SH-SY5Y (cell line): ENCODE results near the gene PDE4B.

Experiments
- GATA2 ChIP-seq: IDR thresholded peaks from 2 replicates; pipeline ENCODE4 v1.6.1; 2011; ENCODE audit warnings: mild to moderate bottlenecking, low read depth, low read length
- GATA3 ChIP-seq: IDR thresholded peaks from 2 replicates; pipeline ENCODE4 v1.6.1; 2011; ENCODE audit warnings: low read depth, mild to moderate bottlenecking, low read length, moderate library complexity

Gene PDE4B

DNA sequence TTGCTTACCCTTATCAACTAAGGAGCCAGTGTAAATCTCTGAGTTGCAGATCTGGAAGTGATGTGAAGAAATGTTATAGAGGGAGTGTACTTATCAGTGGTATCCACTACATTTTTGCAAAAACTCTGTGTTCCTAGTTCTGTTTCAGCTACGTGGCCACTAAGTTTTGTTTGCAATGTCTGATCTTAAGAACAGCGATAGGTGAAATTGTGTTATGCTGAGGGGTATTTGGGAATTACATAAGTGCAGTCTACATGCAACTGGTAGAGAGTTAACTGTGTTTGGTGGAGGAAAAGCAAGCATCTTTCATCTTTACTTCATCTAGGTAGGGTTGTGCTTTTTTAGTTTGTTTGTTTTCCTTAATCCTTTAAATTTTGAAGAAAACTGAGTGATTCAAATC lies 542.4 kb downstream of the PDE4B start:
- TF ChIP-seq GATA3 (no peak), GATA2 (no peak)

DNA sequence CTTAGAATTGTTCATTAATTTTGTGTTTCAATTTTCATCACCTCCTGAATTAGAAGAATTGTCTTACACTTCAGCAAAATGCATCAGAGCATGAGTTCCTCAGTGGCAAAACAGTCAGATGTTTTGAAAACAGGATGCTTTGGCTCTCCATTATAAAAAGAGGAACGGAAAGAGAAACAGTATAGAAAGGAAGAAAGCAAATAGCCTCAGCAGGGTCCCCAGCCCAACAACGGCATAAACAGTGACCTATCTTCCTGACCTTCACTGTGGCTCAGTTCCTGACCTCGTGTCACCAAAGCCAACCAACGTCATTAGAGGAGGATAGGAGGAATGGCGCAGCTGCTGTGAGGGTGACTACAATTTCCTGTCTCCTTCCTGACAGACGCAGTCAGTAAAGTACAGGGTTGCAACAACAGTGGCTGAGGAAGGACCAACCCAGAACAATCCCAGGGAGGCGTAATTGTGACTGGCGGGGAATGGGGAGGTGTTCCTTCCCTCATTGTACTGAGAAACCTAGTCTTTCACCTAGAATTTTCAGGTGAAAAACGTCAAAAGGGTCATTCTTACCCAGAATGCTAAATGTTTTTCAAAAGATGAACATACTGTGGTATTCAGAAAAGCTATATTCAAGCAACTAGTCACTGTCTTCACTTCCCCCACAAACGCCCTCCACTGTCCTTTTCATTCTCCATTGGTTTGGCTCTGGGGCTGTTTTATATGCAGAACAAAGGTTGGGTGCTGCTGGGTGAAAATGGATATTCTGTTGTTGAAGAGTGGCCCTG lies 543.4 kb downstream of the PDE4B start:
- no peak for TF ChIP-seq GATA2
- TF ChIP-seq GATA3: no peak

DNA sequence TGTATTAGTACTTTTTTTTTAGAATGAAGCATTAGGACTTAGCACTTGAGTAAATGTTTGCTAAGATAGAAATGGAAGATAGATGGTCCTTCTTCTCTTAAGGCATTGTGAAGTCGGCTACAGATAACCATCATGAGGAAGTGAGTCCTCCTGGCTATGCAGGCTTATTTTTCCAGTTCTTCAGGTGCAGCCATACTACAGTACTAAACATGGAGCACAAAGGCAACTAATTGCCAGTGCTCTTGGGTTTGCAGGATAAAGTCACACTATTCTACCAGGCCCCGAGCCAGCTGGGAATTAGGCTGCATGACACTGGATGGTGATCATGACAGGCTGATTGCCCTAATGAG lies 543.9 kb downstream of the PDE4B start:
- TF ChIP-seq GATA2 (no peak), GATA3 (no peak)

DNA sequence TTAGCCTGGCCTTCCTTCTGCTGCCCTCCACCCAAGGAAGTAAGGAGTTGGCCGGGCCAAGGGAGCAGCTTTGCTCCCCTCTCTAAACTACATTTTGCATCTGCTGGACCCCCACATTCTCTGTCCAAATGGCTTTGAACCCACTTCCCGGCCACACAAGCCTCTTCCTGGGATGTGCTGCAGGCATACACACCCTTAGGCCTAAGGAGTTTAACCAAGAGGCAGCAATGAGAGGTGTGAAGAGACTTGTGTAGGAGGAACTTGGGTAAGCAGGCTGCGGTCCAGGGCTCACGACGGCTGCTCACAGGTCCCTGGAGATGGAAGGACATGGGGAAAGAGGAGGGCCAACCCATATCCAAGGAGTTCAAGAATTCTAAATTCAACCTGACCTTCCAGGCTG lies 544.6 kb downstream of the PDE4B start:
- no peak for TF ChIP-seq GATA3
- TF ChIP-seq GATA2: no peak

DNA sequence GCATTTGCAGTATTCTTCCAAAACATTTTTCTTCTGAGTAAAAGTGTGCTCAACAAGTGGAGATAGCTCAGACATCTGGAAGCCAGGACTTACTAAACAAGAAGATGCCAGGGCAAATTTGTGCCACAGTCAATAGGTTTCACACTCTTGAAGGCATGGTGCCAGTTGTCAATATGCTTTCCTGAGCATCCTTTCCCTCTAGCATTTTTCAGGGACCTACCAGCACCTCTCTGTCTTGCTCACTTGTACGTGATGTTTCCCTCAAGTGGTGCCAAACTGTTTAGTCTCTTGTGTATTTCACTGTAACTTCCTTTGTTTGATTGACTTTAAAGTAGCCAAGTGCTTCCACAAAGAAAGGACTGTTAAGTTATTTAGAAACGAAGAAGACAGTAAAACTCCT lies 547.2 kb downstream of the PDE4B start:
- TF ChIP-seq GATA3 (no peak), GATA2 (no peak)

DNA sequence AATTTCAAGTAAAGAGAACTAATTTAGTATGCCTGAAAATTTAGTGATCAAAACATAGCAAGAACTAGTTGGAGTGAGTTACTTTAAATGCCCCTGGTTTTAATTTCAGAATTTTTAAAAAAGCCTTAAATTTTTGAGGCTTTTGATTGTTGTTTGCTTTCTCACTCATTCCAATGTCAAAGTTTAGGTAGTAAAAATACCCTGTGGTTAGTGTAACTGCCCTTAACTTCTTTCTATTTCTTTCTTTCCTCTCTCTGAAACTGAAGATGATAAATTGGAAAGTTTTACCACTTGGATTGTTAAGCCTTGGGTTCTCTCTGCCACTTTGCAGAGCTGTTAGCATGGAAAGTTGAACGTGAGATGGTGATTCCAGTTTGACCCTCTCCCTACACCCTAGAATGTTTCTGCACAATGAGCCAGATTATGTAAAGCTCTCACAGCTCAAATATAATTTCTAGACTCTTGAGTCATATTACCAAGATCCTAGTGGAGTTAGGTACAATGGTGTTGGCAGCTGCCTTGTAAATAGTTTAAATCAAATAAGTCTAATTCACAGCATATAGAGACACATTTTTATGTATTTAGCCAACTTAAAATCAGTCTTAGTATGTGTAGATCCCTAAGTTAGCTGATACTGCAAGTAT lies 548.9 kb downstream of the PDE4B start:
- no peak for TF ChIP-seq GATA3
- no peak for TF ChIP-seq GATA2

DNA sequence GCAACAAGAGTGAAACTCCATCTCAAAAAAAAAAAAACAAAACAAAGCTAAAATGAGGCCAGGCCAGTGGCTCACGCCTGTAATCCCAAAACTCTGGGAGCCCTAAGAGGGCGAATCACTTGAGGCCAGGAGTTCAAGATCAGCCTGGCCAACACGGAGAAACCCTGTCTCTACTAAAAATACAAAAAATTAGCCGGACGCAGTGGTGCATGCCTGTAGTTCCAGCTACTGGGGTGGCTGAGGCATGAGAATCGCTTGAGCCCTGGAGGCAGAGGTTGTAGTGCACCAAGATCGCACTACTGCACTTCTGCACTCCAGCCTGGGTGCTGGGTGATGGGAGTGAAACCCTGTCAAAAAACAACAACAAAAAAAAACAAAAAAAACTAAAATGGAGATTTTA lies 550.0 kb downstream of the PDE4B start:
- no peak for TF ChIP-seq GATA2
- TF ChIP-seq GATA3: no peak

DNA sequence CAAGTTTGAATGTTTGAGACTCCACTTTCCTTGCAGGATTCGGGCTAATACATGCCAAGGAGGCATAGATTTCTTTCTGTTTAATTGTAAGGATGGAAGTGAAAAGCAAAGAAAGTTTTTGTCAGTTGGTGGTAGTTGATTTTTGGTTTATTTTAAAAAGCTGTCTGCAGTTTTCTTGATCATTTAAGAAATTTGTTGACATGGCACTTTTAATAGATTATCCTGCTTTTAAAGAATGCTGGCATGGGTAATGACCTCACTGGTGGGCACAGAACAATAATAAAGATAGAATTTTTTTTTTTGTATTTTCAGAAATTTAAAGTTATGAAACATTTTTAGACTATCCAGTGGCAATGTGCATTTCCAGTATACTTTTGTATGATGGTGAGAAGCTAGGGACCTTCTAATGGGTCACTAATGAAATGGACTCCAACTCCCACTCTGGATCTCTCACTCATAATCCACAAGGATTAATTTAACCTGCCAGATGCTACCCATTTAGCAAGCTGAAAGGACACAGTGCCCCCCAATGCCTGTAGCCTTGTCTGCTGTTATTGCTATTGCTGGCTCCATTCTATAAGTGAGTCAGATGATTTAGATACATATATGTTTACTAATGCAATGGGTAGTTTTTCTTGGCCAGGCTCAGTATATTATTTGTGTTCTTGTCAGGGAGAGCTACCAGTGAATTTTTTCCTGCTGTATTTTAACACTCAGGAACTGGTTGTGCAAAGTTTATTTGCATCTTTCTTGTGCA lies 551.1 kb downstream of the PDE4B start:
- TF ChIP-seq GATA2 (no peak), GATA3 (no peak)

DNA sequence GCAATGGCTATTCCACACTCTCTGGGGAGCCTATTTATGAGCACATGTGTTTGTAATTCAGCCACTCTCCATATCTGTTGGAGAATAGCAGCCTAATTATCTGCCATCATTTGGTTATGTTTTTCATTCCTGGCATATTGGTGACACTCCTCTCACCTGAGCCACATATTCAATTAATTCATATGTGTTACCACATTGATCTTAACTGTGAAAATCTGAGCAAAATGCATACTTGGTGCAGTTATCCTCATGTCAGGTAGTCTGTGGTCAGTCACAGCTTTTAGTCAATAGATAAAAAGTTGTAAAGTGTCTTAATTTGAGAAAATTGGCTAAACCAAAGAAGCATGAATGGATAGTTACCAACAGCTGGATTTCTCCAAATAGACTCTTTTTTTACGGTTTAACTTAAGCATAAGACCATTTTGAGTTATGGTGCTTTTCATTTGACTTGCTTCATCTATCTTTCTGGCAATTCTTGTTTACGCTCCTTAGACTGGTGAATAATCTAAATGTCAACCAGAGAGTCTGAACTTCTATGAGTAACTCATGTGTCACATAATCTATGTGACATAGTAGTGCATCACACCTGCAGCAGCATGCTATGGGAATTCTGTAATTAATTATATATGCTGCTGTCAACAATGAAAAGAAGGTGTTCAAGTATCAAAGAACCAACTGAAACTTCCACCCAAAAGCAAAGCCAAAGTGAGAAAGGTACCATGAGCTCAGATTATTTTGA lies 553.5 kb downstream of the PDE4B start:
- TF ChIP-seq GATA2: no peak
- TF ChIP-seq GATA3: no peak

DNA sequence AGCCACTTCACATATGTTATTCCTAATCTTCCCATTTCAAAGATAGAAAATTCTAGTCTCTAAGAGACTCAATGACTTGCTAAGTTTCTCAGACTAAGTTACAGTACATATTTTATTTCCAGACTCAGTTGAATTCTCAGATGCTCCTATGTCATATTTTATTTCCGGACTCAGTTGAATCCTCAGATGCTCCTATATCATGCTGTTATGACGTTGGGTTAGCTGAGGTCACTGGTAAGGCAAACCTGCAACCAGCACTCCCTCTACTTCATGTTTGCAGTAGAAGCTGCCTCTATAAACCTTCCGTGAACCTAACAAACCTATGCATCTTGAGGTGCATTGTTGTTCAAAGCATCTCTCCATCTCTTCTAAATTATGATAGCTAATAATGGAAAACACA lies 554.2 kb downstream of the PDE4B start:
- TF ChIP-seq GATA2 (no peak), GATA3 (no peak)

DNA sequence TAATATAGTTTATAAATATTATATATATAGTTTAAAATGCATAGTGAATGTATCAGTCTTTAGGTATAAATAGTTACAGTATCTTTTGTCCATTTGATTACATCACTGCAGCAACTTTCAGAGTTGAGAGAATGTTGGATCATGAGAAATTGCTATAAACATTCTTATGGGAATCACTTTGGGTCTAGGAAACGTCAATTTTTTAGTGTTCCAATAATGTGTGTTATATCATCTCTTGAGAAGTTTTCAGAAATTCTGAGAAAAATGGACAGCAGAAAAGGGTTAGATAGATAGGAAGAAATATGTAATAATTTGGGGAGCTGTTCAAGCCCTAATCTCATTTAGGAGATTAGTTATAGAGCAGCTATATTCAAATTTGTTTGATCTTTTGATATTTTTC lies 556.1 kb downstream of the PDE4B start:
- no peak for TF ChIP-seq GATA3
- no peak for TF ChIP-seq GATA2

DNA sequence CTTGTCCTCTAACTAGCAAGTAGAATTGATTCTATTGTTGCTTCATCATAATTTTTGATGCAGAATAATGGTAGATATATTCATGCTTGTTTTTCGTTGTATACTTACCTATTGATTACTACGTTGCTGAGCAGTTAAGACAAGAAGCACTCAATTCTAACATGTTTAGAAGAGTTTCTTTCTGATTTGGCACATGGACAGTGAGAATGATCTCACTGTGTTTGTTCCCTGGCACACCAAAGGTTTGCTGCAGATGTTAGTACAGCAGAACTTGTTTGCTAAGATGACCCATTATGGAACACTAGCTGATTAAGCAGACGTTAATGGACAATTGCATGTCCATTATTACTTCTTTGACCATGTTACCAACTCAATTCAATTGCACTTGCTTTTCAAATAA lies 556.5 kb downstream of the PDE4B start:
- TF ChIP-seq GATA3 (no peak), GATA2 (no peak)

DNA sequence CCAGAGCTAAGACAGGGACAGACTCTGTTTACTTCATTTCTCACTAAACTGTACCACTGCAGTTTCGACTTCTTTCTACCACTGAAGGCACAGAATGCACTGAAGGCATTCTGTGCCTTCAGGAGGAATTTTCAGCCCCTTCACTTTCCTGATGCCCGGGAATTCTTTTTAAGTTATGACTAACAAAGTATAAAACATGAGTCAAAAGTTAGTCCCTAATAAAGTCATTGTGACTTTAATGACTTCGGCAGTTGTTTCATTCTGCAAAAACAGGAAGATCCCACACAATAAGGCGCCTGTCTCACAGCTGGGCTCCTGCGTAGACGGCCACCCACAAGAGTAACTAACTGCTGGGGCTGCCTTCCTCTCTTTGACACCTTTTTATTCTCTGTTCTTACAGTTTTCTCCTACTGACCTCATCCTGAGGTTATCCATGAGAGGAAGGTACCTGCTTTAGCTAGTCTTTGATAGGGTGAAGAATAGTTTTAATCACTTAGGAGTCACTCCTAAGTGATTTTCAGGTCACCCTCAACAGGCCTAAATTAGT lies 557.4 kb downstream of the PDE4B start:
- no peak for TF ChIP-seq GATA3
- no peak for TF ChIP-seq GATA2

DNA sequence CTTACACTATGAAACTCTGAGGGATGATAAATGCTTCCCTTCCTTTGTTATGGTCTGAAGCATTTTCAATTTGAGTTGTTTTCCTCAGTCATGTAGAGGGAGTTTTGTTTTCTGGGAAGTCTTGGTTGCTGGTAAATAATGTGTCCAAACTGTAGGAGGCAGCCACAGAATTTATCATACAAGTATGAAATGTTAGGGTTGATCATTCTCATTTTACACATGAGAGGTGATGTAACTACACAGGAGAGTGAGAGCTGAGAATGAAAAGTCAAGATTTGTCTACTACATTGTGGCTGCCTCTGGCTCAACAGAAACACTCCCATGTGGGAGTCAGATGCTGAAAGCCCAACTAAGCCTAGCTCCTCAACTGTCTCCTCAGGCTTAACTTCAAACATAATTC lies 558.8 kb downstream of the PDE4B start:
- TF ChIP-seq GATA2: no peak
- TF ChIP-seq GATA3: no peak

DNA sequence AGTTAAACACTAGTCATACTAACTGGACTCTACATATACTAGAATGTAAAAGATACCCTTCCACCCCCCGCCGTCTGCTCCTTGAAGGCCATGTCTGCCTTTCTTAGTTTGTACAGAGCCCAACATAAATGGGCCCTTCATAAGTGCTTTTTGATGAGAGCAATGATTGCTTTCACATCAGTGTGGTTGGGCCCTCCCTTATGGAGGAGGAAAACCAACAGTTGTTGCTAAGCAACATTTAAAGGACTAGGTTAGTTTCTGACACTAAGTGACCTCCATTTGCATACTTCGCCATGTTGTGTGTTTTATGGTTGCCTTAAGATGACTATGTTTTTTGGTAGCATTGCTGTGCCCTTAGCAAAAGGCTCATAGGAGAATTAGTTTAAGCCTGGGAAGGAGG lies 559.2 kb downstream of the PDE4B start:
- TF ChIP-seq GATA3 (no peak), GATA2 (no peak)
